B cell (primary cell): ENCODE measurements around the gene TTC13.

Experiments used
- EZH2 ChIP-seq: IDR thresholded peaks from 2 replicates; pipeline ENCODE4 v1.6.1; 2012; ENCODE audit warnings: borderline replicate concordance, low read depth, mild to moderate bottlenecking, moderate library complexity, low read length; ENCODE audit not compliant: insufficient read depth, poor library complexity, severe bottlenecking
- TF ChIP-seq, protein P1 (sequence below): fragments of 200-600 bp; IDR thresholded peaks from one replicate; pipeline ENCODE4 v1.8.0; 2022; ENCODE audit warnings: antibody characterized with exemption, mild to moderate bottlenecking

DNA sequence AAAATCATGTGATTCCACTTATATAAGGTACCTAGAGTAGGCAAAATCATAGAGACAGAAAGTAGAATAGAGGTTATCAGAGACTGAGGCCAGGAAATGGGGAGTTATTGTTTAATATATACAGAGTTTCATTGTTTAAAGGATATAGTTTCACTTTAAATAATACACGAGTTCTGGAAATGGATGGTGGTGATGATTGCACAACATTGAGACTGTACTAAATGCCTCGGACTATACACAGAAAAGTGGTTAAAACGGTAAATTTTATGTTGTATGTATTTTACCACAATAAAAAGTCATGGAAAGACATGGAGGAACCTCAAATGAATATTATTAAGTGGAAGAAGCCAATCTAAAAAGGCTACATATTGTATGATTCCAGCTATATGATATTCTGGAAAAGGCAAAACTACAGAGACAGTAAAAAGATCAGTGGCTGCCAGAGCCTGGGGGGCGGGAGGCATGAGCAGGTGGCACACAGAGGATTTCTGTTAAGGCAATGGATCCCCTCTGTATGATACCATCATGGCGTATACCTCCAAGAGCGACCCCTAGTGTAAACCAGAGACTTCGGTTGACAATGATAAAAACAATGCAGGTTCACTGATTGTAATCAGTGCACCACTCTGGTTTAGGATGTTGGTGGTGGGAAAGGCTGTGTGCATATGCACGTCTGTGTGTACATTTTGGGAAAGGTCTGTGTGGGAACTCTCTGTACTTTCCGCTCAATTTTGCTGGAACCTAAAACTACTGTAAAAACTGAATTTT is 117.9 kb downstream of the TTC13 start:
- TF ChIP-seq, protein P1, sequence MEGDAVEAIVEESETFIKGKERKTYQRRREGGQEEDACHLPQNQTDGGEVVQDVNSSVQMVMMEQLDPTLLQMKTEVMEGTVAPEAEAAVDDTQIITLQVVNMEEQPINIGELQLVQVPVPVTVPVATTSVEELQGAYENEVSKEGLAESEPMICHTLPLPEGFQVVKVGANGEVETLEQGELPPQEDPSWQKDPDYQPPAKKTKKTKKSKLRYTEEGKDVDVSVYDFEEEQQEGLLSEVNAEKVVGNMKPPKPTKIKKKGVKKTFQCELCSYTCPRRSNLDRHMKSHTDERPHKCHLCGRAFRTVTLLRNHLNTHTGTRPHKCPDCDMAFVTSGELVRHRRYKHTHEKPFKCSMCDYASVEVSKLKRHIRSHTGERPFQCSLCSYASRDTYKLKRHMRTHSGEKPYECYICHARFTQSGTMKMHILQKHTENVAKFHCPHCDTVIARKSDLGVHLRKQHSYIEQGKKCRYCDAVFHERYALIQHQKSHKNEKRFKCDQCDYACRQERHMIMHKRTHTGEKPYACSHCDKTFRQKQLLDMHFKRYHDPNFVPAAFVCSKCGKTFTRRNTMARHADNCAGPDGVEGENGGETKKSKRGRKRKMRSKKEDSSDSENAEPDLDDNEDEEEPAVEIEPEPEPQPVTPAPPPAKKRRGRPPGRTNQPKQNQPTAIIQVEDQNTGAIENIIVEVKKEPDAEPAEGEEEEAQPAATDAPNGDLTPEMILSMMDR, result no peak
- no peak for TF ChIP-seq EZH2
